GM21381 (cell line): ENCODE results near the gene GLCCI1.
"Not testable (repeated sequence)": the region's sequence is repeated elsewhere in the genome, so short reads cannot be mapped to it uniquely, and the experiment has no call there.

Experiments
- ATAC-seq: cut with Tn5 transposase; IDR thresholded peaks from one replicate; pipeline ENCODE4 v1.9.1; 2021; ENCODE audit warnings: mild to moderate bottlenecking, moderate library complexity; ENCODE audit not compliant: unreplicated experiment

GLCCI1 gene

DNA sequence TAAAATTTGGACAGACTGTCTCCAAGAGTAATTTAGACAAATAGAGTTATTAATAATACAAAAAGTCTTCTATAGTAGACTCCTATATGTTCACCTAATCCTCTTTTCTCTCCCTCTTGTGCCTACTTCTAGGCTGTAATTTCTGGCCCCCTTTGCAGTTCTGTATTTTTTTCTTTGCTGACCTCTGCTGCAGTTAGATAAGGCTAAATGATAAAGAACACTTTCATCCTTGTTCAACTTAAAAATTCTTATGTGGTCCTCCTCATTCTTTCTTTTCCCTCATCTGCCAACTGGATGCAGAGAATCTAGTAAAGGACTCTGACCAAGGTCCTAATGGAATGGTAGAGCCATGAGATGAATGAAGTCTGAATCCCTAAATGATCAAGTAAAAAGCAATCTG is 20.1 kb downstream of the GLCCI1 start:
- ATAC-seq: no peak

DNA sequence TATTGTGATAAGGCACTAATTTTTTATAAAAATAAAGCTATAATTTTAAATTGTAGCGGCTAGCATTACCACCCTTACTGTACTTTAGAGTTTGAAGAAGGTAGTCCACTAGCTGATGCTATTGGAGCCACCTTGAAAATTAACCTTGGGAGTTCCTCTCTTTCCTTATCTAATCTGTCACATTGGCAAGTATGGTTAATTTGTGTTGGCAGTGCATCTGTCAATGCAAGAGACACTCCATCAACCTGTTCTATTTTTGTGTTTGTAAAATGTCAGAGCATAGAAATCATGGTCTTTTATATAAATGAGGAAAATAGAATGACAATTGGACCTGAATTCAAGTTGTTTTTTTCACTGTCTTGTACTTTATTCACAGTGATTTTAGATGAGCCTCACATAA is 20.5 kb downstream of the GLCCI1 start:
- ATAC-seq: no peak

DNA sequence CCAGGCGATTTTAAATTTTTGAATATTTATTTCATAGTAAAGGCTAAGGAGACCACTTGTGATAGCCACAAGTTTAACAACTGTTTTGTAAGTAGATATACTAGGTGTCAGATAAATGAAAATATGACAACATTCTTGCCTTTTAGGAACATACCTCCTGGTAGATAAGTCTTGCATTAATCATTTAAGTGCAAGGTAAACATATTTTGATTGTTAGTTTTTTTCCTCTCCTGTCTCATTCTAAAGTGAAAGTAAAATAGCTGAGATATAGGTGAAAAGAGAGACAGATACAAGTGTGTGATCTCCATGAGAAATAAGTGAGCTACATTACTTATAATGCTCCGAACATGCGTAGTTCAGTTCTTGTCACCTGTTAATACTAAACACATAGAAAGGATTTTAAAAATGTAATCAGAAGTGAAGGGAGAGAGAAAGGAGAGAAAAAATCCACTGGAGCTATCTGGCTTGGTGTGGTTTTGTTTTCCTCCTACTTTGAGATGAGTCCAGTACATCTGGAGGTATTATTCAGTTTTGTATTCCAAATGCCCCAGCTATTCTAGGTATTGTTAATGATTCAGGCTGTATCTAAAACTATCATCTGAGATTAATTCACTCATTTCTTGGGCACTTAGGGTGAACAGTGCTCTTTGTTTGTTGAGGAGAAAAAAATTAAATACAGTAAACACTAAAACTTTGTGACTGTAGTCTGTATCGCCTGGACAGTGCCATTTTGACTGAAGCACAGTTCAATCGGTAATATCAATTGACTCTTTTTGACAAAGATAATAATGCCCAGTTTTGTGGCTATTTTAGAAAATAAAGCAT is 21.2 kb downstream of the GLCCI1 start:
- no peak for ATAC-seq

DNA sequence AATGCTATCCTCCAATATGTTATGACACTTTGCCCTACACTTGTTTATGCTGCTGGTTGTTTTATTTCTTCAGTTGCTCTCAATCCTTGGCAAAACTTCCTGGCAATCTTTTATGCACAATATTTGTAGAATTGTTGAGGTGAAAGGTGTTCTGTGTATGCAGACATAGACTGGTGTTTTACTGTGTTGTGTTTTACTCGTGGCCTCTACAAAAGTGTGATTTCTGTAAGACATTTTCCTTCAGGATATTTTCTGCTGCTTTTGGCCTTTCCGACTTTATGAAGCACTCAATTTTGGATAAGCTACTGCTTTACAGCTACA is 21.8 kb downstream of the GLCCI1 start:
- no peak for ATAC-seq

DNA sequence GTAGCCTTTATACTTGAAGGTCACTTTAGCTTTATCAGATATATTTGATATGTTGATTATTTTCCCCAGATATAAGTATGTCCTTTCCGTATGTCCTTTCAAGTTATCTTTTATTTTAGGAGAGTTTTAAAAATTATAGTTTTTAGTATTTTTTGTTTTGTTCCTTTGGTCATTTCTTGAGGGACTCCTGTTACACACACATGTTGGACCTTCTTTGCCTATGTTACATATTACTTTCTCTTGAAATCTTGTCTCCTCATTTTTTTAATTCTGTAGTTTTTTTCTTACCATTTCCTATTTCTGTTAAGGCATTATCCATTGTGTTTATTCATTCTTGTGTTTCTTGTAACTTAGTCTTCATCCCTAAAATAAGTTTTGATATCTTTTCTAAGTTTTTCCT is 23.9 kb downstream of the GLCCI1 start:
- ATAC-seq: no peak

DNA sequence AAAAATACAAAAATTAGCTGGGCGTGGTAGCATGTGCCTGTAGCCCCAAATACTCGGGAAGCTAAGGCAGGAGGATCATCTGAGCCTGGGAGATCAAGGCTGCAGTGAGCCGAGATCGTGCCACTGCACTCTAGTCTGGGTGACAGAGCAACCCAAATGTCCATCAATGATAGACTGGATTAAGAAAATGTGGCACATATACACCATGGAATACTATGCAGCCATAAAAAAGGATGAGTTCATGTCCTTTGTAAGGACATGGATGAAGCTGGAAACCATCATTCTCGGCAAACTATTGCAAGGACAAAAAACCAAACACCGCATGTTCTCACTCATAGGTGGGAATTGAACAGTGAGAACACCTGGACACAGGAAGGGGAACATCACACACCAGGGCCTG is 26.8 kb downstream of the GLCCI1 start:
- ATAC-seq: not testable (repeated sequence)

DNA sequence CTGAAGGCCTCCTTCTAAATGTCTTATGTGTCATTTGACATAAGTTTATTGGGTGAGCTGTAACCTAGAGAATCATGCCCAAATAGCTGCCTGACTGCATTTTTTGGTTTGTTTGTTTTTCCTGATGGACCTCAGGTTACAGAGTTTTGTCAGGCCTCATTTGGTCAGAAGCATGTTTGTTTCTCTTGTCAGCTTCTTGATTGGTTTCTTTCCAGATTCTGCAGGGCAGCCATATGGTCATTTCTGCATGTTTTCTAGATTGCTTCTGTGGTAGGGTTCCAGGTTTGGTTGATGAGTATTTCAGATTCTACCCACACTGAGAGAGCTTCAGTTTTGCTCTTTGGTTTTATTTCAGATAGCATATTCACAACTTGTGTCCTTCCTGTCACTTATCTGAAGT is 28.0 kb downstream of the GLCCI1 start:
- ATAC-seq: peak; percentile 45

DNA sequence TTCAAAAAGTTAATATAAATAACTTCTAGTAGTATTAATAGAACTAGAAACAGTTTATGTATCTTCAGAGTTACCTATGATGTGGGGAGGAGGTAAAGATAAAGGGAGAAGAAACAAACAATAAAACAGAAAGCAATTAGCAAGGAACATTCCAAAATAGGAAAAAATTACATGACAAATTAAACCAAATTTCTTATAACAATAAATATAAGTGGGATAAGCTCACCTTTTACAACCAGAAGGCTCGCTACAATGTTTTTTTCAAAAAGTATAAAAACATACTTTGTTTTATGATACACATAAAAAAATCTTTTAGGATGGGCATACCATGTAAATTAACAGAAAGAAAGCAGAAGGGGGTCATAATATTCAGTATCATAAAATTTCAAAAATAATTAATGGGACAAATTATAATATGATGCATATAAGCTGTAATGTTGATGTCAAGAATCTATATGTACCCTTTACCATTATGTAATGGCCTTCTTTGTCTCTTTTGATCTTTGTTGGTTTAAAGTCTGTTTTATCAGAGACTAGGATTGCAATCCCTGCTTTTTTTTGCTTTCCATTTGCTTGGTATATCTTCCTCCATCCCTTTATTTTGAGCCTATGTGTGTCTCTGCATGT is 31.8 kb downstream of the GLCCI1 start:
- ATAC-seq: no peak

DNA sequence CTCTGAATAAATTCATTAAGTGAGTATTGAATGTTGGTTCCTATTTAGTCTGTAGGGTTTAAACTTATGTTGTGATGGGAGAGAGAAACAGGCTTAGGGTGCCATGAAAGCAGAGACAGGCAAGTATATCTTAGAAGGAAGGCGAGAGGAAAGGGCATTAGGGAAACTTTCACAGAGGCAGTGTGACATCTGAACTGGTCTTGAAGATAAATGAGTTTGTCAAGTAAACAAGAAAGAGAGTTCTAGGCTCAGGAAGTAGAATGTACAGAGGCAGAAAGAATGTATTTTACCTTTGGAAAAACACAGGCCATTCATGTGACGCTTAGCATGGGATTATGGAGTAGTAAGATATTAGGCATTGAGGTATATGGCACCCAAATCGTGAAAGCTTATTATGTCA is 34.5 kb downstream of the GLCCI1 start:
- no peak for ATAC-seq

DNA sequence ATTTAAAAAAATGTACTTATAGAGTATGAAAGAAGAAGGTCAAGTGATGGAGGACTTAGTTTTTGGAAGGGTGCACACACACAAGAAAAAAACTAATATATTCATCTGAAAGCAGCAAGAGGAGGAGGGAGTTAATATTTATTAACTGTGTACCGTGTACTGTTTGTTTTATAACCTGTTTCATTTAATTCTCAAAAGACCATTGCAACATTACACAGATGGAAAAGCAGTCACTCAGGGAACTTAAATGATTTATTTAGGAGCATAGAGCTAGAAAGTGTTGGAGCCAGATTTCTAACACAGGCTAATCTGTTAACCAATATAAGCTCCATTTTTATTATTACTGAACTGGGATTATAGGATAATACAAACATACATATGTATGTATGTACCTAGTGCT is 36.7 kb downstream of the GLCCI1 start:
- no peak for ATAC-seq

DNA sequence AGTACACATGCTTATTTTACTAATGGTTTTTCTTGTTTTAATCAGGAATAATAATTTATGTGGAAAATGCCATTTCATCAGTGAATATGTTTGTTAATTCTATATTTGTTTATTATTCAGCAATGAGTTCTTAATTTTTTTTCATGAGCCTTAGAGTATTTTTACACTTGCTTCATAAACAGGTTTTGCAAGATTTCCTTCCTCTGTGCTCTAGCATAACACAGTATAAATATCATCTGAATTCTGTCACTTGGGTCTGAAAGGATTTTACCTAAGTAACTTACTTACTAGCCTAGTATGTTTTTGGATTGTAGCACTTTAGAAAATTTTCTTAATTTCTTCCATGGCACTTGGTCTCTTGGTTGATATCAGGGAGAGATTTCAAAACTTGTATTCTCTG is 45.8 kb downstream of the GLCCI1 start:
- no peak for ATAC-seq

DNA sequence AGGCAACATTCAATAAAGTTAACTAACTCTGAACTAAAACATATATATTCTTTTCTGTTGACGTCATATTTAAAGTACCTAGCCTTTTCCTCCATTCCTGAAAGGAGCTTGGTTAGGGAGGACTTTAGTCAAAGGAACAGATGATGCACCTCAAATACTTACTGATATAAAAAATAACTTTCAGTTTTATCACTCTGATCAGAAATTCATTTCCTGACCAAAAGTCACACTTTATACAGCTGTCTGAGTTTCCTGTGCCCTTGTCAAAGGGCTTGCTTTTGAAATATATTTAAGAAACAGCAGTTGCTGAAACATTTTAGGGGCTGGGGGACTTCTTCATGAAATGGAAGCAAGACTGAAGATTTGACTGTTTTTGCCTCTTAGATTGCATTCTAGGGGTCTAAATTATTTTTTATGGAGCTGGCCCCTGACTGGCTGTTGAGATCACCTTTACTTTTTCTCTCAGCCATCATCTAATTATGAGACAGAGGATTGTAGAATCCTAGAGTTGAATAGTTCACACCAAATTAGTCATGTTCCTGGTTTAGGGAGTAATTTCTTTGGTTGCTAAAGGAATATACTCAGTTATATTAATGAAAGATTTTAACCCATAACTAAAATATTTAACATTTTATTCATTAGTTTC is 46.6 kb downstream of the GLCCI1 start:
- ATAC-seq: no peak

DNA sequence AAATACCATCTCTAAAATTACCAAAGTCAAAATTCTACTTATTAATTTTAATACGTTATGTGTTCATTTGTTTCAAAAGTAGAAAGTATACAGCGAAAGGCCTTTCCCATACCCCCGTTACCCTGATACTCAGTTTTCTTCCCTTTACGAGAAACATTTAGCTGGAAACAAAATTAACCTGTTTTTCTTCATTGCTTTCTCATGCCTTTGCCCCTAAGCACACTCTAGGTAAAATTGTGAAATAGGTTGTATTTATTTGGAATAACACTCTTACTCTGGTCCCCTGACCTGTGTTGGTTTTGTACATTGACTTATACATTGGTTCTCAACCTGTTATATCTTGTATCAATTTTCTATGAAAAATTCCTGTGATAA is 47.1 kb downstream of the GLCCI1 start:
- no peak for ATAC-seq

DNA sequence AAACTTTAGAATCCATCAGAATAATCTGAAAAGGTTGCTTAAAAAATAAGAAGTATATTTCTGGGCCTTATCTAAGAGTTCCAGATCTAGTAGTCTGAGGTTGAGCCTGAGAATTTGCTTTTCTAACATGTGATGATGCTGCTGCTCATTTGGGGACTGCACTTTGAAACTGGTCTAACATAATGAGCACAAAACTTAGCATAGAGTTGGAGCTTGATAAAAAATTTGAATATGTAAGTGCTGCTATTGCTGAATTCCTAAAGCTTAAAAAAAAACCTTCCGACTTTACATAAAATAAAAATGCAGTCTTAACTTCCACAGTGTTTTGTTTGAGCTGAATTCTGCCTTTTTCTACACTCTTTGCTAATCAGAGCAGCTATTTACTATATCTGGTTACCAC is 48.8 kb downstream of the GLCCI1 start:
- no peak for ATAC-seq

DNA sequence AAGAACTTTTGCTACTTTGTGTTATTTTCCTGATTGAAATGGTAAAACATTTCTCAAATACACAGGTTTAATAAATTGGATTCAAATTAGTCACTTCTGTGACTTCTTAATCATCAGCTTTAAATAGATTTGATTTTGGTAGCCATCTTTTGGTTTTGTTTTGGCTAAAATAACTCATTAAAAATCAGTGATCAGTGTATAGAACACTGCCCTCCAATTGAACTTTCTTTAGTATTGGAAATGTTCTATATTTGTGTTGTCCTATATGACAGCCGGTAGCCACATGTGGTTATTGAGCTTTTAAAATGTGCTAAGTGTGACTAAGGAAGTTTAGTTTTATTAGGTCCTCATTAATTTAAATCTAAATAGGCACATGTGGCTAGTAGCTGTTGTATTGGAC is 50.4 kb downstream of the GLCCI1 start:
- no peak for ATAC-seq

DNA sequence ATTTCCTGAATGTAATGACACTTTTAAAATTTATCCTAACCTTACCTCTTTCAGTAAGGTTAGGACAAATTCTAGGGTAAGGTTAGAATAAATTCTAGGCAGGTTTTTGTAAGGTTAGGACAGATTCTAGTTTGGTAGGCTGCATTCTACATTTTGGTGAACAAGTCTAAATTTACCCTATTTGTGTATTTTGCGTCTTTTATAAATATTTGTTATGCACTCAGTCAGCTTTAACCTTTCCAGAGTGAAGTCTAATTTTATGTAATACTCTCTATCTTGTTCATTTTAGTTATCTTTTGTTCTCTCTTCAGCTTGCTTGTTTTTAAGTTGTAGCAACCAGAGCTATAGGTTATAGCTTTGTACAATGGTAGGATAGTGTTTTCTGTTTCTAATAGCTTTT is 54.0 kb downstream of the GLCCI1 start:
- no peak for ATAC-seq

DNA sequence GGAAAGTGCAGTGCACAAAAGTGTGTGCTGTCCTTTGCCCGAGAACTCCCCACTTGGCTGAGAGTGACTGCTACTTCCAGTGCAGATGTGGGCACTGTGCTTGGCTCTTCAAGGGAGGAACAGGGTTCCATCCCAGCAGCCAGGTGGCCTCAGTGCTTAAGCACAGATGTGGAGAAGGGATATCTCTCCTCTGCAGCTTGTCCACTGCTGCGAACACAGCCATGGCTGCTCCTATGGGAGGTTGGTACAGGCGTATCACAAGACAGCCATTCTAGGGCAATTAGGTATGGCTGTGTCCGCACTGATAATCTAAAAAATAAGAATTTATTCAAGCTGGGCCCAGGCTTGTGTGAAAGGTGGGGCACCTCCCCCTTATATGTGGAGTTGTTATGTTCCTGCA is 66.6 kb downstream of the GLCCI1 start:
- ATAC-seq: no peak

DNA sequence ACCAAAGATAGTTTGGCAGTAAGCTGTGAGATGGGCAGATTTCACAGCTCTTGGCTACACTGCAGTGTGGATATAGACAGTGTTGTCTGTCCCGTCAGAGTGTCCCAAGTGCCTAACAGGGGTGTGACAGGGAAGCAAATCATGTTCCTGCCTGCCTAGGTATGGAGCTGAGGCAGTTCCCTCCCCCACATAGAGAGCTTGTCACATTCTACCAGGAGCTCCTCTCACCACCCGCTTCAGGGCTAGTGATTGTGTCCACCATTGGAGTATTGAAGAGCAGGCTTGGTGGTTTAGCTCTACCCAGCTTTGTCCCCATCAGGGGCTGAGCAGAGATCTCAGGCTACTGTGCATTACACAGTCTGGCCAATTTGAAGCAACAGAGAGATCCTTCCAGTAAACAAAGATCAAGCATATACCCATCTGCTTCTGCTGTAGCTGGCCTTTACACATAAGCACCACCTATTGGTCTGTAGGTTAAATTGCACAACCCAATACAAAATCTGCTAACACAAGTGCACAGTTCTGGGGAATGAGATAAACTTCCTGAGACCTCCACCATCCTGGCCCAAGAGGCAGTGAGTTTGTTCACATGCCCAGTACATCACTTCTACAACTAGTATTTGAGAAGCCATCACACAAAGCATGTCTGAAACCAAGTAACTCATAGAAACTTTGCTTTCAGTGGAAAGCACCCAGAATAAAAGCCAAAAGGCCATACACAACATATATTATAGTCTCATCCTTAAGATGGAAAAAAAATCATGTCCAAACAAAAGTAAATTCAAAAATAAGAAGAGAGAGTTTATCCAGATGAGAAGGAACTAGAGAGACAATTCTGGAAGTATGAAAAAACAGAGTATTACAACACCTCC is 67.3 kb downstream of the GLCCI1 start:
- no peak for ATAC-seq

DNA sequence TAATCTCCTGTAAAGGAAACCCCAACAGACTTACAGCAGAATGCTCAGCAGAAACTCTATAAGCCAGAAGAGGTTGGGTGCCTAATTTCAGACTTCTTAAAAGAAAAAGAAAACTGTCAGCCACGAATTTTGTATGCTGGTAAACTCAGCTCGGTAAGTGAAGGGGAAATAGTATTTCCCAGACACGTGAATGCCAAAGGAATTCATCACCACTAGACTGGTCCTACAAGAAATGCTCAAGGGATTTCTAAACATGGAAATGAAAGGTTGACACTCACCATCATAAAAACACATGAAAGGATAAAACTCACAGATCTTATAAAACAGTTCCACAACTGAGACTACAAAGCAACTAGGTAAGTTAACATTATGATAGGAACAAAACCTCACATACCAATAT is 68.6 kb downstream of the GLCCI1 start:
- no peak for ATAC-seq

DNA sequence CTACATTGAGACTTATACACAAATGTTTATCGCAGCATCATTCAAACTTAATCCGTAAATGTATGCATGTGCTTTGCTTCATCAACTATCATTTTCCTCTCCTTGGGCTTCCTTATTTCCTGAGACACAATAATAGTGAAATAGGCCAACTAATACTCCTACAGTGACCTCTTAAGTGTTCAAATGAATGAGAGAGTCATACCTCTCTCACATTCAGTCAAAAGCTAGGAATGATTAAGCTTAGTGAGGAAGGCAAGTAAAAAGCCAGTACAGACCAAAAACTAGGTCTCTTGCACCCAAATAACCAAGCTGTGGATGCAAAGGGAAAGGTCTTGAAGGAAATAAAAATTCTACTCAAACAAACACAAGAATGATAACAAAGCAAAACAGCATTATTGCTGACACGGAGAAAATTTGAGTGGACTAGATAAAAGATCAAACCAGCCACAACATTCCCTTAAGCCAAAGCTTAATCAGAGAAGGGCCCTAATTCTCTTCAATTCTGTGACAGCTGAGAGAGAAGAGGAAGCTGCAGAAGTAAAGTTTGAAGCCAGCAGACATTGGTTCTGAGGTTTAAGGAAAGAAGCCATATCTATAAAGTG is 72.3 kb downstream of the GLCCI1 start:
- no peak for ATAC-seq
